ENCODE data around the gene MRPL19. TPM values are rescaled to one million over a fixed set of nuclear protein-coding genes. Genes with fewer than 3 reads are reported as not detected.

The MRPL19 gene
- total RNA-seq, 1 experiment from 2014 or later, result 65.4 TPM

GRCh38 chr2:75736276-75736675 lies 89.7 kb downstream of the MRPL19 start:
- Mint-ChIP-seq H3K27ac (ENCODE audit: low read depth, unreplicated experiment) (no peak overlapping the region), H3K4me3 (ENCODE audit: unreplicated experiment) (no peak overlapping the region), H3K9me3 (ENCODE audit: unreplicated experiment) (peaks cover 8% of the 10 kb centered on the region), H3K4me1 (ENCODE audit: insufficient read depth, unreplicated experiment) (no peaks in the 10 kb centered on the region), H3K27me3 (ENCODE audit: insufficient read depth, unreplicated experiment) (no peaks in the 10 kb centered on the region), H3K36me3 (ENCODE audit: insufficient read depth, unreplicated experiment) (peaks cover 6% of the 10 kb centered on the region)
- ChIA-PET CTCF (interaction anchor here (0.6 to 1.2 kb wide), 2 partner anchors 9 to 178 kb away, joined by 3 read pairs; no protein-coding TSS in a partner anchor), POLR2A (interaction anchor here (0.7 kb wide), 1 partner anchor 493 kb away, joined by 3 read pairs; no protein-coding TSS in a partner anchor)
- TF ChIP-seq, protein P1, sequence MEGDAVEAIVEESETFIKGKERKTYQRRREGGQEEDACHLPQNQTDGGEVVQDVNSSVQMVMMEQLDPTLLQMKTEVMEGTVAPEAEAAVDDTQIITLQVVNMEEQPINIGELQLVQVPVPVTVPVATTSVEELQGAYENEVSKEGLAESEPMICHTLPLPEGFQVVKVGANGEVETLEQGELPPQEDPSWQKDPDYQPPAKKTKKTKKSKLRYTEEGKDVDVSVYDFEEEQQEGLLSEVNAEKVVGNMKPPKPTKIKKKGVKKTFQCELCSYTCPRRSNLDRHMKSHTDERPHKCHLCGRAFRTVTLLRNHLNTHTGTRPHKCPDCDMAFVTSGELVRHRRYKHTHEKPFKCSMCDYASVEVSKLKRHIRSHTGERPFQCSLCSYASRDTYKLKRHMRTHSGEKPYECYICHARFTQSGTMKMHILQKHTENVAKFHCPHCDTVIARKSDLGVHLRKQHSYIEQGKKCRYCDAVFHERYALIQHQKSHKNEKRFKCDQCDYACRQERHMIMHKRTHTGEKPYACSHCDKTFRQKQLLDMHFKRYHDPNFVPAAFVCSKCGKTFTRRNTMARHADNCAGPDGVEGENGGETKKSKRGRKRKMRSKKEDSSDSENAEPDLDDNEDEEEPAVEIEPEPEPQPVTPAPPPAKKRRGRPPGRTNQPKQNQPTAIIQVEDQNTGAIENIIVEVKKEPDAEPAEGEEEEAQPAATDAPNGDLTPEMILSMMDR (IDR thresholded peaks at IDR 0.05; ENCODE audit: unreplicated experiment), result no peak
- intact Hi-C loops (cut with micrococcal nuclease), result no loop called here
- DNase-seq (ENCODE audit: unreplicated experiment), result no peak
- no TSS peak for BruUV-seq (replicated peaks)

- POLR2A ChIA-PET, result no interaction called here
- H3K4me1 Mint-ChIP-seq (ENCODE audit: insufficient read depth, unreplicated experiment), result no peaks in the 10 kb centered on the region
- no peaks in the 10 kb centered on the region for H3K27me3 Mint-ChIP-seq (ENCODE audit: insufficient read depth, unreplicated experiment)
- no TSS peak for BruUV-seq (replicated peaks)
- CTCF ChIA-PET, result interaction anchor here (1.0 kb wide), 1 partner anchor 34 kb away, joined by 4 read pairs; no protein-coding TSS in a partner anchor
- H3K27ac Mint-ChIP-seq (ENCODE audit: low read depth, unreplicated experiment), result no peak overlapping the region
- peaks cover 6% of the 10 kb centered on the region for H3K36me3 Mint-ChIP-seq (ENCODE audit: insufficient read depth, unreplicated experiment)
- intact Hi-C loops (cut with micrococcal nuclease), result no loop called here
- no peak for DNase-seq (ENCODE audit: unreplicated experiment)
- no peak overlapping the region for H3K4me3 Mint-ChIP-seq (ENCODE audit: unreplicated experiment)
- H3K9me3 Mint-ChIP-seq (ENCODE audit: unreplicated experiment), result peaks cover 13% of the 10 kb centered on the region
- TF ChIP-seq, protein P1 (IDR thresholded peaks at IDR 0.05; ENCODE audit: unreplicated experiment), result no peak
These were observed 91.4 kb downstream of the MRPL19 start for GRCh38 chr2:75737961-75738360.

Other genes with a start within 250 kb of the MRPL19 start
- 7.6 and 14.4 TPM in 2 replicates for gene EVA1A, start 85.8 kb upstream of the MRPL19 start, total RNA-seq (2022)
- gene GCFC2, start 64.1 kb downstream of the MRPL19 start, total RNA-seq (2022), result 38.5 and 41.3 TPM in 2 replicates